Upper lobe of right lung (tissue), 1 donor: ENCODE measurements around the gene SLC23A2. TPM values are rescaled to one million over a fixed set of nuclear protein-coding genes. Genes with fewer than 3 reads are reported as not detected.
"Not testable (repeated sequence)": the region's sequence is repeated elsewhere in the genome, so short reads cannot be mapped to it uniquely, and the experiment has no call there.

Experiments used
- ATAC-seq: fragments of 200-7000 bp; cut with Tn5 transposase; one replicate; pipeline ENCODE4 v1.9.1; 2020; ENCODE audit warnings: mild to moderate bottlenecking, moderate library complexity
- DNase-seq: peaks from one replicate; pipeline ENCODE4 v3.0.0-alpha.2; 2020
- H3K27ac ChIP-seq: fragments of 200-600 bp; one replicate; pipeline ENCODE4 v1.8.0; 2022
- H3K27me3 ChIP-seq: fragments of 200-600 bp; one replicate; pipeline ENCODE4 v1.8.0; 2022; ENCODE audit warnings: mild to moderate bottlenecking
- H3K36me3 ChIP-seq: fragments of 200-600 bp; one replicate; pipeline ENCODE4 v1.8.0; 2022
- H3K4me1 ChIP-seq: fragments of 200-600 bp; one replicate; pipeline ENCODE4 v1.8.0; 2022
- H3K4me3 ChIP-seq: fragments of 200-600 bp; one replicate; pipeline ENCODE4 v1.8.0; 2022; ENCODE audit warnings: mild to moderate bottlenecking
- H3K9me3 ChIP-seq: fragments of 200-600 bp; one replicate; pipeline ENCODE4 v1.8.0; 2022
- intact Hi-C: fragments of 100-400 bp; cut with DNase I; formaldehyde crosslinking; loops from one replicate; pipeline ENCODE4 v1.11.0; 2022
- total RNA-seq: library from RNA; stranded (reverse); fragmentation: NEBNext Ultra II Directional; extraction: Animal tissue kit (Norgen Biotek cat#: 25700); gene quantifications from one replicate; pipeline ENCODE4 v1.2.1, GENCODE V29; 2021
- TF ChIP-seq, protein P1 (sequence below): fragments of 200-600 bp; IDR thresholded peaks from one replicate; pipeline ENCODE4 v1.8.0; 2022; ENCODE audit warnings: antibody characterized with exemption
- donor health status: DM: no; HTN: yes; CAD: no; lungs with severe emphysema.

Gene SLC23A2
- total RNA-seq, 1 donor from 2014 or later: 26.2 TPM

DNA sequence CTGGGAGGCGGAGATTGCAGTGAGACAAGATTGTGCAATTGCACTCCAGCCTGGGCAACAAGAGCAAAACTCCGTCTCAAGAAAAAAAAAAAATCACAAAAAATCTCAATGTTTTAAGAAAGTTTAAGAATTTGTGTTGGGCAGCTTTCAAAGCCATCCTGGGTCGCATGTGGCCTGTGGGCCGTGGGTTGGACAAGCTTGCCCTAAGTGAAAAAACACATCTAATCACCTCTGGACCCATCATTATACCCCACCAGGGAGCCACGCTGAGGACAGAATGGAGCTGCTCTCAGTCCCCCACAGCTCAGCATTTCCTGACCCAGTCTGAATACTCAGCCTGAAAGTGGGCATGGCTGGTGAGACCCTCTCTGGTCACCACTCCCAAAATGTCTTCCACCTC is 150.3 kb downstream of the SLC23A2 start:
- intact Hi-C loops: no loop called here
- Histone ChIP-seq H3K27ac (no peak overlapping the region), H3K4me3 (no peak overlapping the region), H3K36me3 (peaks cover 10% of the 10 kb centered on the region), H3K27me3 (no peaks in the 10 kb centered on the region), H3K4me1 (no peaks in the 10 kb centered on the region), H3K9me3 (no peaks in the 10 kb centered on the region)
- TF ChIP-seq, protein P1, sequence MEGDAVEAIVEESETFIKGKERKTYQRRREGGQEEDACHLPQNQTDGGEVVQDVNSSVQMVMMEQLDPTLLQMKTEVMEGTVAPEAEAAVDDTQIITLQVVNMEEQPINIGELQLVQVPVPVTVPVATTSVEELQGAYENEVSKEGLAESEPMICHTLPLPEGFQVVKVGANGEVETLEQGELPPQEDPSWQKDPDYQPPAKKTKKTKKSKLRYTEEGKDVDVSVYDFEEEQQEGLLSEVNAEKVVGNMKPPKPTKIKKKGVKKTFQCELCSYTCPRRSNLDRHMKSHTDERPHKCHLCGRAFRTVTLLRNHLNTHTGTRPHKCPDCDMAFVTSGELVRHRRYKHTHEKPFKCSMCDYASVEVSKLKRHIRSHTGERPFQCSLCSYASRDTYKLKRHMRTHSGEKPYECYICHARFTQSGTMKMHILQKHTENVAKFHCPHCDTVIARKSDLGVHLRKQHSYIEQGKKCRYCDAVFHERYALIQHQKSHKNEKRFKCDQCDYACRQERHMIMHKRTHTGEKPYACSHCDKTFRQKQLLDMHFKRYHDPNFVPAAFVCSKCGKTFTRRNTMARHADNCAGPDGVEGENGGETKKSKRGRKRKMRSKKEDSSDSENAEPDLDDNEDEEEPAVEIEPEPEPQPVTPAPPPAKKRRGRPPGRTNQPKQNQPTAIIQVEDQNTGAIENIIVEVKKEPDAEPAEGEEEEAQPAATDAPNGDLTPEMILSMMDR: no peak
- ATAC-seq: no peak
- no peak for DNase-seq

DNA sequence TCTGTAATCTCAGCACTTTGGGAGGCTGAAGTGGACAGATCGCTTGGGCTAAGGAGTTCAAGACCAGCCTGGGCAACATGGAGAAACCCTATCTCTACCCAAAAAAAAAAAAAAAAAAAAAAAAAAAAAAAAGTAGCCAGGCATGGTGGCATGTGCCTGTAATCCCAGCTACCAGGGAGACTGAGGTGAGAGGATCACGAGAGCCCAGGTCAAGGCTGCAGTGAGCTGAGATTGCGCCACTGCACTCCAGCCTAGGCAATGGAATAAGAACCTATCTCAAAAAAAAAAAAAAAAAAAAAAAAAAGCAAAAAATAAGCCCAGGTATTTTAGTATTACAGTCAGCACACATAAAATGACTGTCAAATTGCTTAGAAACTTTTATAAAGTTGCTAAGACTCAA is 152.5 kb downstream of the SLC23A2 start:
- H3K4me1 ChIP-seq, H3K36me3 ChIP-seq, DNase-seq, intact Hi-C loops, H3K4me3 ChIP-seq, ATAC-seq, H3K27ac ChIP-seq, H3K27me3 ChIP-seq, H3K9me3 ChIP-seq: not testable (repeated sequence)

DNA sequence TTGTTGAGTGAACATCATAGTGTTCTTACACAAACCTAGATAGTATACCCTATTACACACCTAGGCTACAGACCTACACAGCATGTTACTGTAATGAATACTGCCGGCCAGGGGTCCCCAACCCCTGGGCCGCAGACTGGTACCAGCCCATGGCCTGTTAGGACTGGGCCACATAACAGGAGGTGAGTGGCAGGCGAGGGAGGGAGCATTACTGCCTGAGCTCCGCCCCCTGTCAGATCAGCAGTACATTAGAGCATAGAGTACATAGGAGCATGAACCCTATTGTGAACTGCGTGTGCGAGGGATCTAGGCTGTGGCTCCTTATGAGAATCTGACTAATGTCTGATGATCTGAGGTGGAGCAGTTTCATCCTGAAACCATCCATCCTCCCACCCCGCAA is 153.3 kb downstream of the SLC23A2 start:
- TF ChIP-seq, protein P1: no peak
- no peak for DNase-seq
- Histone ChIP-seq H3K27me3 (no peaks in the 10 kb centered on the region), H3K4me1 (no peaks in the 10 kb centered on the region), H3K9me3 (no peaks in the 10 kb centered on the region), H3K4me3 (no peak overlapping the region), H3K36me3 (no peaks in the 10 kb centered on the region), H3K27ac (no peak overlapping the region)
- ATAC-seq: no peak
- intact Hi-C loops: no loop called here

DNA sequence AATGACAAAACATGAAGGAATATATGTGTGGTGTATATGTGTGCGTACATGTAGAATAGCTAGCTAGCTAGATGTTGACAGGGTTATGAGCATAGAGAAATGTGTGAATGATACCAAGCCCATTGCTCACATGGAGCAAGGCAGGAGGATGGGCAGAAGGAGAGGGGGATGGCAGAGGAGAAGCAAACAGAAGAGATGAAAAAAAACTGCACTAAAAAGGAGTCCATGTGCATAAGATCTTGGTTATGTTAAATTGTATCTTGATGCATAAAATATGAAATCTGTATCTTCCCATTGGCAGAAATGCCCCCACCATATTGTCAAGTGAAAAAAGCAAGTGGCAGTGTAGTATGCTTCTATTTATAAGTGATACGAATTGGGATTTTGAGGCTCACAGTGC is 154.5 kb downstream of the SLC23A2 start:
- H3K9me3 ChIP-seq: no peaks in the 10 kb centered on the region
- no peaks in the 10 kb centered on the region for H3K36me3 ChIP-seq
- no peaks in the 10 kb centered on the region for H3K4me1 ChIP-seq
- no peak overlapping the region for H3K27ac ChIP-seq
- DNase-seq: no peak
- intact Hi-C loops: no loop called here
- H3K4me3 ChIP-seq: no peak overlapping the region
- ATAC-seq: no peak
- TF ChIP-seq, protein P1: no peak
- no peaks in the 10 kb centered on the region for H3K27me3 ChIP-seq

DNA sequence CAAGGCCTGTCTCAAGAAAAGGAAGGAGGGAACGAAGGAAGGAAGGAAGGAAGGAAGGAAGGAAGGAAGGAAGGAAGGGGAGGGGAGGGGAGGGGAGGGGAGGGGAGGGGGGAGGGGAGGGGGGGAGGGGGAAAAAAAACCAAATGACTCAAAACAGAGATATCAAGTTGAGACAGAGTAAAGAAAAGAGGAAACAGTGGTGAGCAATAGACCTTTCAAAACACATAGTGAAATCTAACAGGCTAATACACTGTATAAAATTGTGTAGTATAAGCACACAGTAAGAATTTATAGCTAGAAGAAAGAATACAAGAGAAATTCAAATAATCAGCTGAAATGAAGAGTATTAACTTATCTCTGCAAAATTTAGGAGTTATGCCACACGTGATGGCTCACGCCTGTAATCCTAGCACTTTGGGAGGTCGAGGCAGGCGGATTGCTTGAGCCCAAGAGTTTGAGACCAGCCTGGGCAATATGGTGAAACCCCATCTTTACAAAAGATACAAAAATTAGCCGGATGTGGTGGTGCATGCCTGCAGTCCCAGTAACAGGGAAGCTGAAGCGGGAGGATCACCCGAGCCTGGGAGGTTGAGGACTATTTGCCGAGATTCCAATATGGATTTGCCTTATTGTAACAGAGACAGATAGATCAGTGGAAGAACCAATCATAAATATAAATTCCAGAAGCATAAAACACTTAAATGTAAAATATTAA is 156.4 kb downstream of the SLC23A2 start:
- no peaks in the 10 kb centered on the region for H3K4me1 ChIP-seq
- no peaks in the 10 kb centered on the region for H3K9me3 ChIP-seq
- no peaks in the 10 kb centered on the region for H3K36me3 ChIP-seq
- H3K27ac ChIP-seq: no peak overlapping the region
- DNase-seq (no peak), ATAC-seq (peak; percentile 58)
- TF ChIP-seq, protein P1: no peak
- H3K27me3 ChIP-seq: no peaks in the 10 kb centered on the region
- no peak overlapping the region for H3K4me3 ChIP-seq
- intact Hi-C loops: no loop called here

- no peaks in the 10 kb centered on the region for H3K9me3 ChIP-seq
- H3K4me3 ChIP-seq: no peak overlapping the region
- H3K4me1 ChIP-seq: no peaks in the 10 kb centered on the region
- TF ChIP-seq, protein P1: no peak
- no peak for ATAC-seq
- DNase-seq: no peak
- no peak overlapping the region for H3K27ac ChIP-seq
- intact Hi-C loops: no loop called here
- no peaks in the 10 kb centered on the region for H3K36me3 ChIP-seq
- H3K27me3 ChIP-seq: no peaks in the 10 kb centered on the region
Measured at GRCh38 chr20:4844325-4844724, 157.0 kb downstream of the SLC23A2 start.
